ENCODE results near the gene HOXB7. TPM values are rescaled to one million over a fixed set of nuclear protein-coding genes. Genes with fewer than 3 reads are reported as not detected.

HOXB7 gene
- total RNA-seq, 1 experiment from 2014 or later: not detected

DNA sequence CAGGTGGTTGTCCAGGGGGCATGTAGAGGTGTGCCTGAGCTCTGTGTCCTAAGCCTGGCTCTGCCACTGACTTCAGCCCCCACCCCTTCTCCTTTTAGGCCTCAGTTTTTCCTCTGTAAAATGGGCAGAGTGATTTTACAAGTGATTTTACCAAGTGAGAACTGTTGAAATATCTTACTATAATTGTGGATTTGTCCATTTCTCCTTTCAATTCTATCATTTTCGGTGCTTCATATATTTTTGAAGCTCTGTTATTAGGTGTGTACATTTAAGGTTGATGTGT, 37.1 kb upstream of the HOXB7 start:
- Histone ChIP-seq H3K23ac (ENCODE audit: insufficient read length, low read depth, low read length) (no peak overlapping the region), H4K20me1 (ENCODE audit: control insufficient read depth, insufficient read depth, insufficient read length) (no peaks in the 10 kb centered on the region), H3K27ac (ENCODE audit: insufficient read length, low read depth, low read length) (no peak overlapping the region), H3K56ac (ENCODE audit: insufficient read length, low read depth, low read length) (no peak overlapping the region), H3K23me2 (ENCODE audit: insufficient read length, low read depth, low read length, poor library complexity, severe bottlenecking) (peaks cover 8% of the 10 kb centered on the region), H4K8ac (replicated peaks; ENCODE audit: insufficient read length, low read depth, low read length) (no peak overlapping the region), H3K18ac (ENCODE audit: insufficient read length, low read depth, low read length) (no peak overlapping the region), H3K9me3 (ENCODE audit: control insufficient read depth, low read depth, low read length) (no peaks in the 10 kb centered on the region), H2AFZ (ENCODE audit: low read length) (no peak overlapping the region), H4K5ac (ENCODE audit: insufficient read length, low read depth, low read length) (no peak overlapping the region), H3K4me1 (ENCODE audit: insufficient read depth, low read length) (no peaks in the 10 kb centered on the region), H3K4ac (ENCODE audit: low read depth, low read length) (no peak overlapping the region), H2BK15ac (ENCODE audit: low read depth, low read length) (no peak overlapping the region), H3K79me1 (ENCODE audit: insufficient read depth, low read depth, low read length, poor library complexity, severe bottlenecking) (no peaks in the 10 kb centered on the region), H2BK5ac (ENCODE audit: insufficient read length, low read length) (no peak overlapping the region), H3K14ac (ENCODE audit: insufficient read depth, low read length) (no peak overlapping the region), H2BK12ac (ENCODE audit: insufficient read length, low read depth, low read length) (no peak overlapping the region), H3K79me2 (ENCODE audit: insufficient read depth, low read length) (no peaks in the 10 kb centered on the region), H3T11ph (ENCODE audit: low read length) (no peak overlapping the region), H4K91ac (ENCODE audit: insufficient read length, low read depth, low read length) (no peak overlapping the region), H2AK5ac (ENCODE audit: insufficient read length, low read length) (no peak overlapping the region), H3K27me3 (ENCODE audit: insufficient read depth, low read length) (peaks cover 64% of the 10 kb centered on the region), H3K9ac (ENCODE audit: extremely low read depth, insufficient read length, low read length) (no peak overlapping the region), H2BK120ac (ENCODE audit: low read depth, low read length, poor library complexity, severe bottlenecking) (no peak overlapping the region), H3K4me2 (ENCODE audit: insufficient read depth, insufficient read length, low read length) (no peak overlapping the region), H2BK20ac (ENCODE audit: low read depth, low read length, poor library complexity, severe bottlenecking) (no peak overlapping the region)
- no CpG with 5 or more reads among the region's 1 CpG for WGBS (ENCODE audit: extremely low coverage, insufficient read length, low lambda C conversion rate)
- H3K9me3 Mint-ChIP-seq: peaks cover 3 to 9% of the 10 kb centered on the region in 2 experiments; a peak in 3 of 5 replicates
- peaks cover 99% of the 10 kb centered on the region for H3K27me3 Mint-ChIP-seq (ENCODE audit: low read depth)
- peaks cover 5 to 10% of the 10 kb centered on the region in 2 experiments for H3K4me1 Mint-ChIP-seq
- no peak for DNase-seq
- TF ChIP-seq, protein P1, sequence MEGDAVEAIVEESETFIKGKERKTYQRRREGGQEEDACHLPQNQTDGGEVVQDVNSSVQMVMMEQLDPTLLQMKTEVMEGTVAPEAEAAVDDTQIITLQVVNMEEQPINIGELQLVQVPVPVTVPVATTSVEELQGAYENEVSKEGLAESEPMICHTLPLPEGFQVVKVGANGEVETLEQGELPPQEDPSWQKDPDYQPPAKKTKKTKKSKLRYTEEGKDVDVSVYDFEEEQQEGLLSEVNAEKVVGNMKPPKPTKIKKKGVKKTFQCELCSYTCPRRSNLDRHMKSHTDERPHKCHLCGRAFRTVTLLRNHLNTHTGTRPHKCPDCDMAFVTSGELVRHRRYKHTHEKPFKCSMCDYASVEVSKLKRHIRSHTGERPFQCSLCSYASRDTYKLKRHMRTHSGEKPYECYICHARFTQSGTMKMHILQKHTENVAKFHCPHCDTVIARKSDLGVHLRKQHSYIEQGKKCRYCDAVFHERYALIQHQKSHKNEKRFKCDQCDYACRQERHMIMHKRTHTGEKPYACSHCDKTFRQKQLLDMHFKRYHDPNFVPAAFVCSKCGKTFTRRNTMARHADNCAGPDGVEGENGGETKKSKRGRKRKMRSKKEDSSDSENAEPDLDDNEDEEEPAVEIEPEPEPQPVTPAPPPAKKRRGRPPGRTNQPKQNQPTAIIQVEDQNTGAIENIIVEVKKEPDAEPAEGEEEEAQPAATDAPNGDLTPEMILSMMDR (conservative IDR thresholded peaks at IDR 0.05): no peak
- no peaks in the 10 kb centered on the region; a peak in 1 of 7 replicates for H3K36me3 Mint-ChIP-seq (ENCODE audit: insufficient read depth in 1 of 3, low read depth in 3 of 3)
- no peak overlapping the region for H3K27ac Mint-ChIP-seq
- peak overlapping the region in 1 of 2 experiments; percentile 68; a peak in 2 of 5 replicates for H3K4me3 Mint-ChIP-seq

Data from H9 (cell line).